Measurements from ENCODE around the gene RUSF1.

DNA sequence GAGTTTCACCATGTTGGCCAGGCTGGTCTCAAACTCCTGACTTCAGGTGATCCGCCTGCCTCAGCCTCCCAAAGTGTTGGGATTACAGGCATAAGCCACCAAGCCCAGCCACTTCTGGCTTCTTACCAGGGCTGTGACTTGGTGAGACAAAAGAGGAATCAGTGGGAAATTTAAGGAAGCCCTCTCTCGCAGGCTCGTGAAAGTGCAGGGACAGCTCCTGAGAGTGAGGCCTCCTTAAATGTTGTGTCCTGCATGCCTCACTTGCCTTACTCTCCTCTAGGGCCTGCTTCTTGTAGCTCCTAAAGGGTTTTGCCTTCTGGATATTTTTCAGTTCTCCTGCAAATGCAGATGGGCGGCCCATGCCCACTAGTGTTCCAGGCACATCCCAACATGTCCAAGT is 24.7 kb upstream of the RUSF1 start:
- TF ChIP-seq, protein P1, sequence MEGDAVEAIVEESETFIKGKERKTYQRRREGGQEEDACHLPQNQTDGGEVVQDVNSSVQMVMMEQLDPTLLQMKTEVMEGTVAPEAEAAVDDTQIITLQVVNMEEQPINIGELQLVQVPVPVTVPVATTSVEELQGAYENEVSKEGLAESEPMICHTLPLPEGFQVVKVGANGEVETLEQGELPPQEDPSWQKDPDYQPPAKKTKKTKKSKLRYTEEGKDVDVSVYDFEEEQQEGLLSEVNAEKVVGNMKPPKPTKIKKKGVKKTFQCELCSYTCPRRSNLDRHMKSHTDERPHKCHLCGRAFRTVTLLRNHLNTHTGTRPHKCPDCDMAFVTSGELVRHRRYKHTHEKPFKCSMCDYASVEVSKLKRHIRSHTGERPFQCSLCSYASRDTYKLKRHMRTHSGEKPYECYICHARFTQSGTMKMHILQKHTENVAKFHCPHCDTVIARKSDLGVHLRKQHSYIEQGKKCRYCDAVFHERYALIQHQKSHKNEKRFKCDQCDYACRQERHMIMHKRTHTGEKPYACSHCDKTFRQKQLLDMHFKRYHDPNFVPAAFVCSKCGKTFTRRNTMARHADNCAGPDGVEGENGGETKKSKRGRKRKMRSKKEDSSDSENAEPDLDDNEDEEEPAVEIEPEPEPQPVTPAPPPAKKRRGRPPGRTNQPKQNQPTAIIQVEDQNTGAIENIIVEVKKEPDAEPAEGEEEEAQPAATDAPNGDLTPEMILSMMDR (optimal IDR thresholded peaks at IDR 0.05 in 1 of 3, IDR thresholded peaks at IDR 0.05 in 1 of 3, conservative IDR thresholded peaks at IDR 0.05 in 1 of 3; ENCODE audit: extremely low read depth in 1 of 3, insufficient read depth in 2 of 3, low read length in 3 of 3) = no peak
- TF ChIP-seq EZH2 (IDR thresholded peaks at IDR 0.05; ENCODE audit: low read length) = no peak
